GM19372 (cell line): ENCODE measurements around the gene THUMPD3.

ENCODE experiments used
- ATAC-seq: cut with Tn5 transposase; IDR thresholded peaks from one replicate; pipeline ENCODE4 v1.9.1; 2021; ENCODE audit warnings: mild to moderate bottlenecking, low read depth, moderate library complexity; ENCODE audit not compliant: unreplicated experiment

THUMPD3 gene

DNA sequence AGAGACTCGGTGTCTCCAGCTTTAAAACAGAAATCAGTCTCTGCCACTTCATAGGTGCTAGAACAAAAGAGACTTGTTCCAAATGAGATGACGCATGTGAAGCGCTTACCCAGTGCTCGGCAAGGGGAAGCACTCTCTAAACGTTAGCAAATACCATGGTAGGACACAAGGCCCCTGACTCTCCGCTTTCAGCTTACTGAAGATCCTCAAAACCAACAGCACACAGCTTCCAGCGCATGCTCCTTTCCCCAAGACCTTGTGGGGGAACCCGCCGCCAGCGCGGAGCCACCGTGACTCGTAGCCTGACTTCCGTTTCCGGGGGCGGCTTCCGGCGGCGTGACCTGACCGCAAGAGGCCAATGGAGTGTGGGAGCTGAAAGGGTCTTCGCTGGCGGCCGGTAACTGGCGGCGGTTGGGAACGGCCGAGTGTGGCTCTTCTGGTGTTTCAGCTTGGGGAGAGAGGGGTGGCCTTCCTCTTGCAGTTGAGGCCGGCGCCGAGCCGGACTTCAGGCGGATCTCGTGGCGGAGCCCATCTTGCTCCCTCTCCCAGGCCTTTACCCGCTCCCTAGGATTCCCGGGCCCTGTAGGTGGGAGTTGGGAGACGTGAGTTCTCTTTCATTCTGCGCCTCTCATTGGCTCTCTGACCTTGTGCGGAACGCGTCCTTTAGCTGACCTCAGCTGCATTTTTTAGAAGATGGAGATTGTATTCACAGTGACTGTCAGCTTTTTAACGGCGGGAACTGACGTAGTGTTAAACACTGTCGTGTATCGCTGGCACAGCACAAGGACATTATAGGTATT is at the start of gene THUMPD3:
TSS of gene THUMPD3 (plus strand) at position 324 of the 800 bp plus-strand sequence. CDS start 2,015 bp downstream, outside the sequence.
- peak; percentile 97 for ATAC-seq

- ATAC-seq: no peak
These were observed 48.1 kb upstream of the THUMPD3 start for GRCh38 chr3:9314796-9315195.

DNA sequence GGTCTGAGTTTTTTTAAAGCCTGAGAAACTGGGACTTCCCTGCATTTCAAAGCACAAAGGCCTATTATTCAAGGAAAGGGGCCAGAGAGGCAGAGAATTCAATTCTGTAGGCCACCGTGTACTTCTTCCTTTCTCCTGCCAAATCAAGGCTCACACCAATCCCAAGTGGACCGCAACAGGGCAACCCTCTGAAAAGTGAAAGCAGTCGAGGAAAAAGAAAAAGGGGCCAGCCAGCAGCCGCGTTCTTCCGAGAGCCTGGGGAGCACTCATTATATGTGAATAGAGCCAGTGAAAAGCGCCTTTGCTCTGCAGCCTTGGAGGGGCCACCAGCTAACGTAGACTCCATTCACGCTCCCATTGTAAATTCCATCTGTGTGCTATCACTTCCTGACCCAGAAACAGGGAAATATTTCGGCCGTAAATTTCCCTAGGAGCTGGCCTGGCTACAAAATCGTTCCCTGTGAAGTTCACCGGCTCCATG is 45.9 kb upstream of the THUMPD3 start:
- no peak for ATAC-seq

- ATAC-seq: no peak
These were observed 40.1 kb upstream of the THUMPD3 start for GRCh38 chr3:9322780-9323179.

DNA sequence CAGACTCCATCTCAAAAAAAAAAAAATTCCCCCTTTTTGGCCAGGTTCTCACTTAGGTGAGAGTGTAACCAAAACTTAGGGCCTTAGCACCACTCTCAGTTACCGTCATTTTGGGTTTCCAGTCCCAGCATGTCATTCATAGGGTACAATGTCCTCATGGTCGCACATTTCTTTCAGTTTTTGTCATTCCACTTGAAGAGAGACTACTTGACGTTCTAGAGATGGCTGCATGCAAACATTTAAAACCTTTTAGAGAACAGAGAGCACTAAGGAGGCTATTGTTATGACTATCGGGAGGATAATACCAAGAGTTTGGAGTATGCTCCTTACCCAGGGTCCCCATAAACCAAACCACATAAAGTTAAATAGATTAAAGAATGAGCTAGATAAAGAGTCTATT is 37.9 kb upstream of the THUMPD3 start:
- no peak for ATAC-seq

GRCh38 chr3:9327578-9327977 is 35.3 kb upstream of the THUMPD3 start:
- ATAC-seq: no peak

- ATAC-seq: no peak
These were observed 32.6 kb upstream of the THUMPD3 start for GRCh38 chr3:9330166-9330703.

DNA sequence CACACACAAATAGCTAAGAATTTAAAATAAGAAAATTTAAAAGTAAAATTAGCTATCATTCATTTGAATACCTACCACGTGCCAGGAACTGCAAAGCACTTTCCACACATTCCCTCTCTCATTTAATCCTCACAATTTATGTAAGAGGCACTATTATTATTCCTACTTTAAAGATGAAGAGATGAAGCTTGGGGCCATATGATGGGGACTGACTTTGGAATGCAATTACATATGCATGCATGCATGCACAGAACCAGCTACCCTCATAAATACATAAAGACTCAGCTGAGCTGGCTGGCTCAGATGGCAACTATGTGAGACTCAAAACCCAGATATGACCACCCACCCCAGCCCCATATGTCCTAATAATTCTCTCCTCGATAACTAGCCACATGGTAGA is 31.7 kb upstream of the THUMPD3 start:
- no peak for ATAC-seq

DNA sequence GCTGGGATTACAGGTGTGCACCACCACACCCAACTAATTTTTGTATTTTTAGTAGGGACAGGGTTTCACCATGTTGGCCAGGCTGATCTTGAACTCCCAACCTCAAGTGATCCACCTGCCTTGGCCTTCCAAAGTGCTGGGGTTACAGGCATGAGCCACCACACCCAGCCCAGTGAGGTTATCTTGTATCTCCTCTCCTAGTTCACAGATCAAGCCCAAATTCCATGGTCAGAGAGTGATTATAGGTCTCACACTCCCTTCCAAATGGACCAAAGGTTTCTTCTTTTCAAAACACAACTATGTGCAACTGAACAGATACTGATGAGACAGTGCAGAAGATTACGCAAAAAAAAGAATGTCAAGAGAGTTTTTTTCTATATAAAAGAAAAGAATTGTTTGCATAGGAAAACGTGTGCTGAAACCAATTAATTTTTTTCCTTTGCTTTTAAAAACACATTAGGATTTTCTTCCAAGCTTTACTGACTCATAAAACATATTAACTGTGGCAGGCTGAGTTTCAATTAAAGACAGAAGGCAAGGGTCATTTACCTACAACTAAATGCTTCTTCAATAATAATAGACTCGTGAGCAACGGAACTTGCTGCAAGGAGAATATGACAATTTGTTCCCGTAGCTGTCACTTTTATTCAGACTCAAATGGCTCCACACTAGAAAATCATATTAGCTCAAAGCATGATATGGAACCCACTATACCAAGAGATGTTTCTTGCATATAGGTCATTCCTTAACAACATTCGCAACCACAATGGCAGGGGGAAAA is 30.4 kb upstream of the THUMPD3 start:
- ATAC-seq: no peak

DNA sequence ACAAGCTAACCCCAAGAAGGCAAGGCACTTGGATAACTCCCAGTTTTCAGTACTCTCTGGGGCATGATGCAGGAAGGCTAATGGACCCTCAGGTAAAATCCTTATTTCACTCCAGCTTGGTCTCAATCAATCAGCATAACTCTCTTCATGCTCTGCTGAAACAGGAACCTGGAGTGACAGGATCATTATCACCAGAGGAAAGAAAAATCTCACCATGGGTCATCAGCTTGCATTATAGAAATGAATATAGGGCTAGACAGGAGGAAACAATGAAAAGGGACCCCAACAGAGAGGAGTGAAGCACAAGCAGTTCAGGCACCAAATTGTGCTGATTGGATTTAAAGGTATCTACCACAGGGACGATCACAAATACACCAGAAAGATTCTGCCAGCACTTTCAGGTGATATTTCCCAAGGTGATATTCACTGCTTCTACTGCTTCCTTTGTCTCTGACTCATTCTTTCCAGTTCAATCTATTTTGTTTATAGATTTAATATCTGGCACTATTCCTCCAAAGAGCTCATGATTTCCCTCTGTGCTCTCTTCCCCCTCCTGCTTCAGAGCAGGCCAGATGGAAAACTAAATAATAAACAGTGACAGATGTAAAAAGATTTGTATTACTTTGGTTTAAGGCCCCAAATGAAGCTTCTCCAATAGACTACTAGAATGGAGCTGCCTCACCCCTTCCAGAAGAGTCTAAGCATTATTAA is 22.9 kb upstream of the THUMPD3 start:
- ATAC-seq: no peak

- no peak for ATAC-seq
These were observed 22.4 kb upstream of the THUMPD3 start for GRCh38 chr3:9340472-9340902.

GRCh38 chr3:9342696-9343095 is 20.2 kb upstream of the THUMPD3 start:
- no peak for ATAC-seq

DNA sequence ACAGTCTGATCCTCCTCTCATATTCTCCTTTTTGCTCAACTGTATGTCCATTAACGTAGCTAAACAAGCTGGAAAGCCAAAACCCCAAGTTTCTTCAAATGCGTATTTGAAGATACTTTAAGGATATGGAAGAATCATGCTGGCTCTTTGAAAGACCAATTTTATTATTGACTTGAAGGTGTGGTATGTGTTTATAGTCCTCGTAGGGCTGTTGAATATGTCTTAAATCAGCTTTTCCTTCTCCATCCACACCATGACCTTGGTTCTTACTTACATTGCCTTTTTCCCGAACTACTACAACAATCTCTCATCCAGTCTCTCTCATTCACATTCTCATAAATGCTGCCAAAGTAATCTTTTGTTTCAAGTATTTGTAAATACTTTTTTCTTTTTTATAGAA is 19.7 kb upstream of the THUMPD3 start:
- no peak for ATAC-seq

- ATAC-seq: no peak
These were observed 17.8 kb upstream of the THUMPD3 start for GRCh38 chr3:9345041-9345440.

GRCh38 chr3:9346141-9346540 is 16.7 kb upstream of the THUMPD3 start:
- ATAC-seq: no peak

DNA sequence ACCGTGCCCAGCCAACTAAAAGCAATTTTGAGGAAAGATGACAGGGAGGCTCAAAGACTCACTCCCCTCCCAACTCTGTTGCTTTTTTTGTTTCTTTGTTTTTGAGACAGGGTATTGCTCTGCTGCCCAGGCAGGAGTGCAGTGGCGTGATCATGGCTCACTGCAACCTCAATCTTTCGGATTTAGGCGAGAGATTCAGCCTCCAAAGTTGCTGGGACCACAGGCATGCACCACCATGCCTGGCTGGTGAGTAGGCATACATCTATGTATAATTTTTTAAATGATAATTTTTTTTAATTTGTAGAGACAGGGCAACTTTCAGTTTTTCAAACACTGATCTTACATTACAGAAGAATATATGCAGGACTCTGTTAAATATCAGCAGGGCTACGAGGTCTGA is 15.8 kb upstream of the THUMPD3 start:
- ATAC-seq: no peak

GRCh38 chr3:9347887-9348286 is 15.0 kb upstream of the THUMPD3 start:
- no peak for ATAC-seq

DNA sequence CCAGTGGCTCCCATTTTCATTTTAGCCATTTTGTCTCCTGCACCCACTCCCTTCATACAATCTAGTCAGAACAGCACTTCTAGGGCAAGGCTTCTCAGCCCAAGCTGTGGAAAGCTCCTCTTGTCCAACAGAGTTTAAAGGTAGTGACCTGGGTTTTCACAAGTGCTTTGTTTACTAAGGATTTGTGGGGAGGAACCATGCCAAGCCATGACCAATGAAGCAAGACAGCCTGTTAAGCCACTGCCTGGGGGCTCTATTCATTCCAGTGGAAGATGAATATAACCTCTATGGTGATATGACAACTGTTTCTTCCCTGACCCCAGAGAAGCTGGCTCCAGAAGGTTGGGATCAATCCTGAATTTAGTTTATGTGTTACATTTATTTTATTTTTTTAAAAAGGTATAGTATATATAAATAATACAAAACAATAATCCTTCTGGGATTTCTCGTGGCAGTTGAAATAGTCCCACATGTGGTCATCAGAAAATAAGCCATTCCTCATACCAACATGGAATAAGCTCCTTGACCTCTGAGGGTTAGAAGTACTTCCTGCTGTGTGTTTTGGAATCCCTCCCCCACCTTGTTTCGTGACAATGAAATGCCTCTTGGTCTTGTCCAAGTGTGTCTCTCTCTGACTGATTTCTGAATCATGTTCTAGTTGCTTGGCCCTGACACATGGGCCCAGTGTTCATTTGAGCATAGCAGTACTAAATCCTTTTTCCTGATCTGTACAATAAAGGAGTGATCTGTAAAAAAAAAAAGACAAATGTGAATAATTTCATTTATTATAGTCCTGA is 13.3 kb upstream of the THUMPD3 start:
- no peak for ATAC-seq

GRCh38 chr3:9351709-9352126 is 11.1 kb upstream of the THUMPD3 start:
- ATAC-seq: no peak
